Measurements from ENCODE around the gene CFAP300. TPM values are rescaled to one million over a fixed set of nuclear protein-coding genes. Genes with fewer than 3 reads are reported as not detected.

Gene CFAP300
- total RNA-seq, 1 donor from 2014 or later, result not detected

- Histone ChIP-seq H3K9me3 (no peaks in the 10 kb centered on the region), H3K4me3 (peak overlapping the region; percentile 89), H3K27me3 (no peaks in the 10 kb centered on the region), H3K27ac (peak overlapping the region; percentile 99 to 100), H3K36me3 (no peaks in the 10 kb centered on the region), H3K4me1 (peaks cover 0 to 6% of the 10 kb centered on the region in 2 donors)
- DNase-seq (ENCODE audit: low spot score in 2 of 2), result no peak
- intact Hi-C loops (cut with DNase I), result loop anchor here (2.0 to 10.0 kb wide), 2 partner anchors 178 to 244 kb away; no protein-coding TSS in a partner anchor
- TF ChIP-seq CTCF (IDR thresholded peaks at IDR 0.05), result no peak
Observed at GRCh38 chr11:102108734-102109440, 61.6 kb downstream of the CFAP300 start.

- H3K27ac ChIP-seq, result peak within 1 kb of the TSS; percentile 99 to 100
- intact Hi-C loops (cut with DNase I), result loop anchor here (1.0 to 10.0 kb wide), 9 partner anchors 47 to 245 kb away; partner anchors contain the start of genes BIRC2, CEP126 and CFAP300
- peak within 1 kb of the TSS; percentile 89 for H3K4me3 ChIP-seq
- H3K9me3 ChIP-seq, result no peaks in the 10 kb centered on the region
- no peaks in the 10 kb centered on the region for H3K27me3 ChIP-seq
- DNase-seq (ENCODE audit: low spot score in 2 of 2), result peak; percentile 33 to 94
- peaks cover 0 to 10% of the 10 kb centered on the region in 2 donors for H3K4me1 ChIP-seq
- peaks cover 0 to 11% of the 10 kb centered on the region in 2 donors for H3K36me3 ChIP-seq
- TF ChIP-seq CTCF (IDR thresholded peaks at IDR 0.05), result no peak
Observed at GRCh38 chr11:102109896-102110760, 62.9 kb downstream of the CFAP300 start, which contains the start of gene YAP1. TSS of gene YAP1 (plus strand) at chr11:102110447. CDS start at chr11:102110849, 402 bp downstream.

- Histone ChIP-seq H3K27ac (peak overlapping the region; percentile 99 to 100), H3K4me1 (peaks cover 0 to 14% of the 10 kb centered on the region in 2 donors), H3K4me3 (peak overlapping the region; percentile 89), H3K36me3 (peaks cover 0 to 13% of the 10 kb centered on the region in 2 donors), H3K9me3 (no peaks in the 10 kb centered on the region), H3K27me3 (no peaks in the 10 kb centered on the region)
- intact Hi-C loops (cut with DNase I), result loop anchor here (1.0 to 5.0 kb wide), 7 partner anchors 47 to 237 kb away; partner anchors contain the start of genes BIRC2, CEP126 and CFAP300
- TF ChIP-seq CTCF (IDR thresholded peaks at IDR 0.05), result no peak
- DNase-seq (ENCODE audit: low spot score in 2 of 2), result peak in 1 of 2 donors; percentile 65
Observed at GRCh38 chr11:102110761-102111010, 63.4 kb downstream of the CFAP300 start.

- intact Hi-C loops (cut with DNase I), result loop anchor here (2.0 to 5.0 kb wide), 6 partner anchors 46 to 236 kb away; partner anchors contain the start of genes BIRC2, CEP126 and CFAP300
- TF ChIP-seq CTCF (IDR thresholded peaks at IDR 0.05), result peak in 1 of 3 experiments; percentile 23
- H3K4me1 ChIP-seq, result peaks cover 0 to 17% of the 10 kb centered on the region in 2 donors
Observed at GRCh38 chr11:102111011-102111786, 64.0 kb downstream of the CFAP300 start.

More at GRCh38 chr11:102111011-102111786, 64.0 kb downstream of the CFAP300 start:
- Histone ChIP-seq H3K9me3 (no peaks in the 10 kb centered on the region), H3K27me3 (no peaks in the 10 kb centered on the region), H3K4me3 (peak overlapping the region; percentile 89), H3K36me3 (peaks cover 0 to 13% of the 10 kb centered on the region in 2 donors), H3K27ac (peak overlapping the region; percentile 99 to 100)
- peak in 1 of 2 donors; percentile 86 for DNase-seq (ENCODE audit: low spot score in 2 of 2)

Data from ascending aorta (tissue), 2 donors.